BLaER1 (cell line): ENCODE results near the gene ADSS1.
A peak's percentile ranks its signal among the peaks of the same experiment; 100 is the strongest.

Experiments used
- H3K27ac ChIP-seq: shearing (Covaris generic); formaldehyde crosslinking; 2 replicates; pipeline ENCODE4 v1.8.1; 2022
- H3K27me3 ChIP-seq: shearing (Covaris generic); formaldehyde crosslinking; 2 replicates; pipeline ENCODE4 v1.8.1; 2022
- H3K36me3 ChIP-seq: shearing (Covaris generic); formaldehyde crosslinking; 2 replicates; pipeline ENCODE4 v1.8.1; 2022
- H3K4me1 ChIP-seq: shearing (Covaris generic); formaldehyde crosslinking; 2 replicates; pipeline ENCODE4 v1.8.1; 2022
- H3K4me2 ChIP-seq: shearing (Covaris generic); formaldehyde crosslinking; 2 replicates; pipeline ENCODE4 v1.8.1; 2022
- H3K4me3 ChIP-seq: shearing (Covaris generic); formaldehyde crosslinking; 2 replicates; pipeline ENCODE4 v1.8.1; 2022
- H3K9ac ChIP-seq: shearing (Covaris generic); formaldehyde crosslinking; 2 replicates; pipeline ENCODE4 v1.8.1; 2022
- H3K9me3 ChIP-seq: shearing (Covaris generic); formaldehyde crosslinking; 2 replicates; pipeline ENCODE4 v1.8.1; 2022
- H4K20me1 ChIP-seq: shearing (Covaris generic); formaldehyde crosslinking; 2 replicates; pipeline ENCODE4 v1.8.1; 2022
- Cebpa-rat ChIP-seq: shearing (Covaris generic); IDR thresholded peaks from 2 replicates; pipeline ENCODE4 v1.8.1; 2022

The ADSS1 gene

DNA sequence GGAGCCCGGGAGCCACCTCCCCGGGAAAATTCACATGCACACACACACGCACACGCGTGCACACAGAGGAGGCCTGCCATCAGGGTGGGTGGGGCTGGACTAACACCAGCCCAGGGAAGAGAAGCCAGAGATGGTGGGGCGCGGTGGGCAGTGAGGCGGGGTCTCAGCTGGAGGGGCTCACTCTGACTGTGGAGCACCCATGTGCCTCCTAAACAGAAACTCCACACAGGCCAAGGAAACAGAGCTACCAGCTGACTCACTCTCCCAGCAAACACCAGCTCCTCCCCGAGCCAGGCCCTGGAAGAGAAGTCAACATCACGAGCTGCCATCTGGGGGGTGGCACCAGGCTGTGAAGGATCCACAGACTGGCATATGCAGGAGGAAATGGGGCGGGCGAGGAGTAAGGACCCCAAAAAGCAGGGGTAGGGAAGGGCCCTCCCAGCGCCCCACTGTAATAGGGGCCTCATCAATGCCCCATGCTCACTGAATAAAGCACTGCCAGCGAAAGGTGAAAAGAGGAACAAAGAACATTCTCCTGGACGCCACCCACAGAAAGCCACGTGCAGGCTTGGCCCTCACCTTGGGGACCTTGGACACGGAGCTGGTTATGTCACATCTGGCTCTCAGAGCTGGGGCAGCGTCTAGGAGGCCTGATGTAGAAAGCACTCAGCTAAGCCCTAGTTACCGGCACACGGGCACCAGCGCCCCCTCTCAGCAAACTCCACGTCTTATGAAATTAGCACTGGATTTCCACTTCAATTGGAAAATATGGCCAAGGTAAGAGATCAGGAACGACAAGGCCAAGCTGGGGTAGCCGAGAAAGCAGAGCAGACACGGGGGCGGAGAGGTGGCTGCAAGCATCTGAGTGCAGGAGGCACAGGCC is 43.0 kb upstream of the ADSS1 start:
- peaks cover 69% of the 10 kb centered on the region for H3K4me1 ChIP-seq
- H4K20me1 ChIP-seq: no peaks in the 10 kb centered on the region
- H3K27ac ChIP-seq: peak overlapping the region; percentile 95
- no peaks in the 10 kb centered on the region for H3K27me3 ChIP-seq
- peak overlapping the region; percentile 88 for H3K9ac ChIP-seq
- no peaks in the 10 kb centered on the region for H3K9me3 ChIP-seq
- no peaks in the 10 kb centered on the region for H3K36me3 ChIP-seq
- H3K4me3 ChIP-seq: no peak overlapping the region; the same call in 1 of the 2 replicates
- TF ChIP-seq Cebpa-rat: no peak
- peak overlapping the region; percentile 81 for H3K4me2 ChIP-seq

DNA sequence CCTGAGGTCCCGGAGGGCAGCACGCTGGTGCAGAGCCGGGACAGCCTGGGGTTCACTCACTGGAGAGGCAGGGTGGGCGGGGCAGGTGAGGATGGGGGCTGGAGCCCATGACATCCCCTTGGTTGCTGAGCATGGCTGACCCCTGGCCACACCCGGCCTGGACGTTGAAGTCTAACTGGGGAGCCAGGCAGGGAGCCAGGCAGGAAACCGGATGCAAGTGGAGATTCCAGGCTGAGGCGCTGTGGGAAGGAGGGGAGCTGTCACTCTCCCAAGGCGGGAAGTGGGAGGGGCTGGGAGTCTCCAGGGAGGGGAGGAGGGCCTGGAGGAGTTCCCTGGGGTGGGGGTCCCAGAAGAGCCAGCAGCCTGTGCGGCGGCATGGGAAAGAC is 42.3 kb upstream of the ADSS1 start:
- H3K9me3 ChIP-seq: no peaks in the 10 kb centered on the region
- H3K36me3 ChIP-seq: no peaks in the 10 kb centered on the region
- TF ChIP-seq Cebpa-rat: no peak
- H3K4me3 ChIP-seq: no peak overlapping the region; the same call in 1 of the 2 replicates
- H3K4me2 ChIP-seq: peak overlapping the region; percentile 81
- H3K27ac ChIP-seq: peak overlapping the region; percentile 95
- peaks cover 65% of the 10 kb centered on the region for H3K4me1 ChIP-seq
- no peaks in the 10 kb centered on the region for H4K20me1 ChIP-seq
- peak overlapping the region; percentile 88; the same call in 1 of the 2 replicates for H3K9ac ChIP-seq
- no peaks in the 10 kb centered on the region for H3K27me3 ChIP-seq

DNA sequence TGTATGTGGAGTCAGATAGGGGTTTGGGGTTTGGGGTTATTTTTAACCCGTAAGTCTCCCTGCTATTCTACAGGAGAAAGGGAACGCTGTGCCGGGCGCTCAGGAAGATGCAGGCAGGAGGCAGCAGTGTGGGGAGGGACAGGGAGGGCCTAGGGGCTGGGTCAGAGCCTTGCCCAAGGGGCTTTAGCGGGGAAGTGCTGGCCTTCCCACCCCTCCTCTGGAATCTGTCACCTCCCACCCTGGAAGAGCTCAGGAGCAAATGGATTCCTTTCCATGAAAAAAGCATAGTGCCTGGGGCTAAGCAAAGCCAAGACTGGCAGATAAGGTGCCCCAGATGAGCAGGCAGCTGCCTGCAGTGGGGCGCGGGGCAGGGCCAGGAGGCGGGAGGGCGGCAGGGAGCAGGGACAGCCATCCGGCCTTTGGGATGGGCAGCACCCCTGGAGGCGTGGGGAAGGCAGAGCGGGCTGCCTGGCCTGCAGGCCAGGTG is 41.9 kb upstream of the ADSS1 start:
- Histone ChIP-seq H3K27me3 (no peaks in the 10 kb centered on the region), H3K4me1 (peaks cover 65% of the 10 kb centered on the region), H3K27ac (peak overlapping the region; percentile 95), H3K4me3 (no peak overlapping the region), H3K9ac (peak overlapping the region; percentile 88; the same call in 1 of the 2 replicates), H3K36me3 (no peaks in the 10 kb centered on the region), H3K9me3 (no peaks in the 10 kb centered on the region), H3K4me2 (peak overlapping the region; percentile 81), H4K20me1 (no peaks in the 10 kb centered on the region)
- no peak for TF ChIP-seq Cebpa-rat

DNA sequence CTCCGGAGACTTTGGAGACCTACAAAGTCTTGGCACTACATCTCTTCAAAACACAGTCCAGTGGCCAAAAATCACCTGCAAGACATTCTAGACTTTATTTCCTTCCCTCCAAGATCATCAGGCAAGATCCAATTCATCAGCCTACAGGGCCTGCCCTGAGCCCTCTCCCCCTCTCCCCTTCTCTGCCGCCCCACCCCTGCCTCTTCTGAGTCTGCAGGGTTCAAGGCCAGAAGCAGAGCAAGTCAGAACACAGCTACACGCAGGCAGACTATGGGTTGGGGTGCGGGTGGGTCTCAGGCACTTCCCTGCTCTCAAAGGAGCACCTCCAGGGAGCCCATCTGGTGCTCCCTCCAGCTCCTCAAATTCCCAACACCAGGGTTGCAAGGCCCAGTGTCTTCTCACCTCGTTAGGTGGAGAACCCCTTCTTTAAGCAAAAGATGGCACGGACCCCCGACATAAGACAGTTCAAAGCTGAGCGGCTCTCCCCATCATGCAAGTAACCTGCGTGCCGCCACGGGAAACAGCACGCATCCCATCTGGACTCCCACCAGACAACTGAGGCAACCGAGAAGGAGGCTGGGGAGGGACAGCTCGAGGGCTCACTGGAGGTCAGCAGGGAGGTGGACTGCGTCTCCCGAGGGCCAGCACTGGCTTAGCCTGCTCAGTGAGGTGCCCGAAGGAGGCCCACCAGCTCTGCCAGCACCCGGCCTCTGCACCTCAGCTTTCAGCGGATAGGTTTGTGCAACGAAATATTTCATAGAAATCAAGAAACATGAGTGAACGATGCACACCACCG is 40.2 kb upstream of the ADSS1 start:
- H3K36me3 ChIP-seq: no peaks in the 10 kb centered on the region
- H3K4me2 ChIP-seq: no peak overlapping the region
- no peak for TF ChIP-seq Cebpa-rat
- no peak overlapping the region for H3K27ac ChIP-seq
- no peaks in the 10 kb centered on the region for H4K20me1 ChIP-seq
- H3K4me3 ChIP-seq: no peak overlapping the region
- H3K9me3 ChIP-seq: no peaks in the 10 kb centered on the region
- no peak overlapping the region for H3K9ac ChIP-seq
- H3K27me3 ChIP-seq: no peaks in the 10 kb centered on the region
- peaks cover 70% of the 10 kb centered on the region for H3K4me1 ChIP-seq

DNA sequence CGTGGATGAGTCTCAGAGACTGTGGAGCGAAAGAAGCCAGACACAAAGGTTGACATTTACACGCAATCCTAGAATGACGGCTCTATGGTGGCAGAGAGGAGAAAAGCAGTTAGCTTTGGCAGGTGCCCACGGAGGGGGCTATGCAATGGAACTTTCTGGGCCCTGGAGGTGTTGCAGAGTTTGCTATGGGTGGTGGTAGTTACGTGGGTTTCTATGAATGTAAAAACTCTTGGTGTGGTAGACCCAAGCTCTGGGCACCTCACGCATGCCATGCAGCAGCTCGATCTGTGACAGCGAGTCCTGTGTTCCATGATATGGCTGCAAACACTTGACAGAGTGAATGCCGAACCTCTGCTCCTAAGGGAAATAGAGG is 39.6 kb upstream of the ADSS1 start:
- Histone ChIP-seq H3K9ac (no peak overlapping the region), H3K27me3 (no peaks in the 10 kb centered on the region), H3K4me2 (no peak overlapping the region), H4K20me1 (no peaks in the 10 kb centered on the region), H3K36me3 (no peaks in the 10 kb centered on the region), H3K4me1 (peaks cover 68% of the 10 kb centered on the region), H3K27ac (no peak overlapping the region), H3K4me3 (no peak overlapping the region), H3K9me3 (no peaks in the 10 kb centered on the region)
- TF ChIP-seq Cebpa-rat: no peak

DNA sequence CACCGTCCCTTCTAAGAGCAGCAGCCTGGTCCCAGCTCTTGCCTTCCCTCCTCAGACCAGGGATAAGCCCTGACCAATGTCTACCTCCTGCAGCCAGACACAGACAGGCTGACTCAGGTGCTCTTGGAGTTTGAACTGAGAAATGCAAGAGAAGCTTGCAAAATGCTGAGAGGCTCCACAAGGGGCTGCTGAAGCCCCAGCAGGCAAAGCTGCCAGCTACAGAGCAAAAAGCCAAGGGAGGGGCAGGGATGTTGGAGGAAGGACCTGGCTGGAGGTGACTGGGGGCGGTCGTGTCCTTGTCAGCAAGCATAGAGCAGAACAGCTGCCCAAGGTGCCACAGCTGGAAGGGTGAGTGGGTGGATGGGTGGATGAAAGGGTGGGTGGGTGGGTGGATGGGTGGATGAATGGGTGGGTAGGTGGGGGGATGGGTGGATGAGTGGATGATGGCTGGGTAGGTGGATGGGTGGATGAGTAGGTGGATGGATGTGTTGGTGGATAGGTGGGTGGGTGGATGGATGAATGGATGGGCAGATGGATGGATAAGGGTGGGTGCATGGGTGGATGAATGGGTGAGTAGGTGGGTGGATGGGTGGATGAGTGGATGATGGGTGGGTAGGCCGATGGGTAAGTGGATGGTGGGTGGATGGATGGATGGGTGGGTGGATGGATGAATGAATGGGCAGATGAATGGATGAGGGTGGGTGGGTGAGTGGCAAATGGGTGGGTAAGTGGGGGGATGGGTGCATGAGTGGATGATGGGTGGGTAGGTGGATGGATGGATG is 38.6 kb upstream of the ADSS1 start:
- H4K20me1 ChIP-seq: peaks cover 8% of the 10 kb centered on the region
- H3K9me3 ChIP-seq: no peaks in the 10 kb centered on the region
- H3K36me3 ChIP-seq: no peaks in the 10 kb centered on the region
- H3K9ac ChIP-seq: no peak overlapping the region
- H3K4me2 ChIP-seq: peak overlapping the region; percentile 25; the same call in 1 of the 2 replicates
- TF ChIP-seq Cebpa-rat: no peak
- no peak overlapping the region for H3K27ac ChIP-seq
- no peaks in the 10 kb centered on the region for H3K27me3 ChIP-seq
- peaks cover 60% of the 10 kb centered on the region for H3K4me1 ChIP-seq
- H3K4me3 ChIP-seq: no peak overlapping the region

DNA sequence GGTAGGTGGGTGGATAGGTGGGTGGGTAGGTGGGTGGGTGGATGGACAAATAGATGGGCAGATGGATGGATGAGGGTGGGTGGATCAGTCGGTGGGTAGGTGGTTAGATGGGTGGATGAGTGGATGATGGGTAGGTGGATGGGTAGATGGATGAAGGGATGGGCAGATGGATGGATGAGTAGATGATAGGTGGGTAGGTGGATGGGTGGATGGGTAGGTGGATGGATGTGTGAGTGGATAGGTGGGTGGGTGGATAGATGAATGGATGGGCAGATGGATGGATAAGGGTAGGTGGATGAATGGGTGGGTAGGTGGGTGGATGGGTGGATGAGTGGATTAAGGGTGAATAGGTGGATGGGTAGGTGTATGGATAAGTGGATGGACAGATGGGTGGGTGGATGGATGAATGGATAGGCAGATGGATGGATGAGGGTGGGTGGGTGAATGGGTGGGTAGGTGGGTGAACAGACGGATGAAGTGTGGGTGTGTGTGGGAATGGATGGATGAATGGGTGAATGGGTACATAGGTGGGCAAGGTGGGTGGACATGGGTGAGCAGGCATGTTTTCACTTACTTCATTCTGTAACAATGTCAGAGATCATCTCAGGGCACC is 37.9 kb upstream of the ADSS1 start:
- H3K27ac ChIP-seq: no peak overlapping the region

DNA sequence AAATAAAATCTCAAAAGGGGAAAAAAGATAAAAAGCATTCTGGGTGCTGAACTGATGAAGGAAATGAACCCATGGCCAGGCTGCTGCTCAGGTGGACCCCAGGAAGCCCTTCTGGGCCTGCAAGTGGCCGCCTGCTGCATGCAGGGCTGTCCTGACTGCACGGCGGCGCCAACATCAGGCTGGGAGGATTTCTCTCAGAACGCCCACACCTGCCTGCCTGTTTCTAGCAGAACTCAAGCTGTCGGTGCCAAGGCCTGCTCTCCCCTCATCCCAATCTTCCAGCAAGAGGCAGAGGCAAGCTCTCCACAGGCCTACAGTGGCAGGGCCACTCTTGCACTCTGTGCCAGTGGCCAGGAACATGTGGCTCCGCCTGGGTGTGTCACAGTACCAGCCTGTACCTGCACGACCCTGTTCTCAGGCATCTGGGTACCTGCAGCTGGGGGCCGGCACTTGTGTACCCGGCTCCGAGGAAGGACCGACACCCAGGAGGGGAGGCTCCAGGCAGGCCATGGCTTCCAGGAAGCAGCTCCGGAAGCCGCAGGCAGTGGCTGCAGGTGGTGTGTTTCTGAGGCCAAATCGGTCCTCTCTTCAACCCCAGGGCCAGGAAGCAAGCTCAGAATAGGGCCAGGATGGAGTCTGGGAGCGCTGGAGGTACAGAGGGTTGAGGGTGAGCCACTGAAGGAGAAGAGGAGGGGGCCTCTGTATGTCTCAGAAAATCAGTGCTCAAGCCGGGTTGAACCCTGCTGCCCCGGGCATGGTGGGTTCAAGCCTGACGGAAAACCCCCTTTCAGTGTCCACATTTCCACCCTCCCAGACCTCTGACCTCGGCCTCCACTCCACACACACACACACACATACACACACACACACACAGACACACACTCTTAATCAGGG is 37.2 kb upstream of the ADSS1 start:
- peak overlapping the region; percentile 100 for H3K4me2 ChIP-seq
- no peaks in the 10 kb centered on the region for H3K9me3 ChIP-seq
- peaks cover 22% of the 10 kb centered on the region for H4K20me1 ChIP-seq
- H3K27me3 ChIP-seq: no peaks in the 10 kb centered on the region
- H3K4me3 ChIP-seq: peak overlapping the region; percentile 99; the same call in 1 of the 2 replicates
- H3K27ac ChIP-seq: peak overlapping the region; percentile 76
- peak overlapping the region; percentile 65 for H3K9ac ChIP-seq
- peaks cover 60% of the 10 kb centered on the region for H3K4me1 ChIP-seq
- no peak for TF ChIP-seq Cebpa-rat
- peaks cover 6% of the 10 kb centered on the region; the same call in 1 of the 2 replicates for H3K36me3 ChIP-seq

More for the DNA sequence above, 37.9 kb upstream of the ADSS1 start:
- 0 out of 2 replicates have a peak overlapping the region, but pooled peaks have one; percentile 100 for H3K4me2 ChIP-seq
- no peaks in the 10 kb centered on the region for H3K9me3 ChIP-seq
- H3K27me3 ChIP-seq: no peaks in the 10 kb centered on the region
- no peaks in the 10 kb centered on the region for H3K36me3 ChIP-seq
- no peak overlapping the region for H3K4me3 ChIP-seq
- peaks cover 15% of the 10 kb centered on the region for H4K20me1 ChIP-seq
- no peak for TF ChIP-seq Cebpa-rat
- H3K9ac ChIP-seq: no peak overlapping the region
- peaks cover 60% of the 10 kb centered on the region for H3K4me1 ChIP-seq
